B cell (primary cell): Measurements from ENCODE around the gene NPIPA2. TPM values are rescaled to one million over a fixed set of nuclear protein-coding genes. Genes with fewer than 3 reads are reported as not detected.
"Not testable (repeated sequence)": the region's sequence is repeated elsewhere in the genome, so short reads cannot be mapped to it uniquely, and the experiment has no call there.

Experiments used
- ATAC-seq: fragments of 200-7000 bp; cut with Tn5 transposase; one replicate; pipeline ENCODE4 v1.10.0; 2021; ENCODE audit warnings: low read depth, mild to moderate bottlenecking, moderate number of reproducible peaks, moderate library complexity
- CTCF ChIA-PET: fragments of 350-600 bp; sonication (Branson Sonifier 250); formaldehyde crosslinking; loops from one replicate; lab custom pipeline; 2021; ENCODE audit warnings: antibody characterized with exemption, inconsistent platforms; lab: Charles Lee
- POLR2A ChIA-PET: fragments of 350-600 bp; sonication (Branson Sonifier 250); formaldehyde crosslinking; loops from one replicate; lab custom pipeline; 2021; ENCODE audit warnings: antibody characterized with exemption; lab: Charles Lee
- DNase-seq: peaks from one replicate; pipeline ENCODE4 v3.0.0; 2013
- H2AFZ ChIP-seq: 2 replicates; pipeline ENCODE4 v1.6.1; 2012; ENCODE audit warnings: mild to moderate bottlenecking, low read depth, low read length; ENCODE audit not compliant: insufficient read depth, poor library complexity, severe bottlenecking
- H3K27ac ChIP-seq, 2 donors: 1 replicate in 1 of 2; 2 replicates in 1 of 2; pipeline ENCODE4 v1.5.1; 2012 to 2013; ENCODE audit warnings: low read length in 2 of 2, mild to moderate bottlenecking in 2 of 2, moderate library complexity in 1 of 2
- H3K27me3 ChIP-seq, 4 experiments: fragments of 200-600 bp in 1 of 4; sonication (generic) in 1 of 4; replicated peaks in 1 of 4; 1 replicate in 2 of 4; 2 replicates in 2 of 4; pipeline versions ENCODE4 v1.6.1 to v1.7.0; 2013 to 2016; ENCODE audit warnings: low read length in 3 of 4, mild to moderate bottlenecking in 2 of 4, mixed read lengths in 1 of 4, moderate library complexity in 1 of 4; ENCODE audit not compliant: insufficient read depth in 4 of 4, control insufficient read depth in 3 of 4; ENCODE audit errors: control extremely low read depth in 1 of 4
- H3K36me3 ChIP-seq, 2 experiments: replicated peaks in 1 of 2; 1 replicate in 1 of 2; 2 replicates in 1 of 2; pipeline versions ENCODE4 v1.6.1 to v1.7.1; 2013; ENCODE audit warnings: low read length in 1 of 2; ENCODE audit not compliant: insufficient read depth in 2 of 2, control insufficient read depth in 1 of 2; ENCODE audit errors: control extremely low read depth in 1 of 2, extremely low read depth in 1 of 2
- H3K4me1 ChIP-seq, 2 donors: fragments of 200-600 bp in 1 of 2; sonication (generic) in 1 of 2; 1 replicate in 1 of 2; 2 replicates in 1 of 2; pipeline versions ENCODE4 v1.5.1 to v1.6.1; 2013 to 2017; ENCODE audit warnings: low read length in 2 of 2; ENCODE audit not compliant: control insufficient read depth in 2 of 2, insufficient read depth in 2 of 2
- H3K4me2 ChIP-seq: replicated peaks from 2 replicates; pipeline ENCODE3; 2012; ENCODE audit warnings: mild to moderate bottlenecking, low read depth, low read length; ENCODE audit not compliant: poor library complexity, severe bottlenecking
- H3K4me3 ChIP-seq, 5 experiments: fragments of 200-600 bp in 1 of 5; sonication (generic) in 1 of 5; 1 replicate in 3 of 5; 2 replicates in 2 of 5; pipeline versions ENCODE4 v1.5.1 to v1.7.0; 2011 to 2016; ENCODE audit warnings: low read length in 4 of 5, mild to moderate bottlenecking in 4 of 5, low read depth in 2 of 5, control low read depth in 1 of 5, moderate library complexity in 1 of 5; ENCODE audit not compliant: insufficient read depth in 1 of 5; ENCODE audit errors: control extremely low read depth in 1 of 5, extremely low read depth in 1 of 5
- H3K79me2 ChIP-seq: fragments of 200-600 bp; sonication (generic); one replicate; pipeline ENCODE4 v1.6.0; 2016; ENCODE audit warnings: low read length; ENCODE audit not compliant: control insufficient read depth, insufficient read depth
- H3K9ac ChIP-seq: fragments of 200-600 bp; sonication (generic); 2 replicates; pipeline ENCODE4 v1.6.1; 2017; ENCODE audit warnings: mild to moderate bottlenecking, low read length, moderate library complexity
- H3K9me3 ChIP-seq, 3 donors: one replicate each; pipeline versions ENCODE4 v1.6.1 to v1.7.1; 2013; ENCODE audit warnings: low read length in 2 of 3; ENCODE audit not compliant: control insufficient read depth in 2 of 3, insufficient read depth in 1 of 3; ENCODE audit errors: control extremely low read depth in 1 of 3
- H4K20me1 ChIP-seq: 2 replicates; pipeline ENCODE4 v1.6.0; 2012; ENCODE audit warnings: mild to moderate bottlenecking, low read length; ENCODE audit not compliant: insufficient read depth, control insufficient read depth, poor library complexity, severe bottlenecking
- H3K27ac Mint-ChIP-seq: one replicate; pipeline ENCODE4 v1.8.0; 2021; ENCODE audit warnings: mixed read lengths
- H3K27me3 Mint-ChIP-seq: one replicate; pipeline ENCODE4 v1.8.0; 2021; ENCODE audit warnings: mixed read lengths
- H3K4me1 Mint-ChIP-seq: one replicate; pipeline ENCODE4 v1.8.0; 2021; ENCODE audit warnings: mixed read lengths
- H3K4me3 Mint-ChIP-seq: one replicate; pipeline ENCODE4 v1.8.0; 2021; ENCODE audit warnings: mixed read lengths
- H3K9me3 Mint-ChIP-seq: one replicate; pipeline ENCODE4 v1.8.0; 2022; ENCODE audit warnings: mixed read lengths; ENCODE audit not compliant: insufficient read depth
- WGBS: methylation state at CpG from one replicate; pipeline ENCODE4 v1.1.5; 2013; ENCODE audit warnings: missing lambda C conversion rate; ENCODE audit not compliant: insufficient coverage; 5-methylcytosine and 5-hydroxymethylcytosine counted together
- intact Hi-C: fragments of 100-400 bp; cut with micrococcal nuclease; formaldehyde crosslinking; loops from one replicate; pipeline ENCODE4 v1.10.0; 2022
- polyA plus RNA-seq: library from polyadenylated mRNA; depleted of rRNA; stranded (reverse); fragments of >200 nt; gene quantifications from 2 replicates; pipeline ENCODE4 v1.2.3, GENCODE V29; 2012
- total RNA-seq, 2 donors: library from RNA; stranded (reverse); fragments of 120-200 nt in 1 of 2; gene quantifications; 1 replicate in 1 of 2; 2 replicates in 1 of 2; pipeline versions ENCODE4 v1.2.3 to v1.2.4, GENCODE V29; 2013 to 2022

Gene NPIPA2
- total and polyA plus RNA-seq, 2 donors (not counting 1 experiment from before 2014, with no cell fraction given) = 1.5 to 4.9 TPM

GRCh38 chr16:14797558-14797957 lies 55.2 kb downstream of the NPIPA2 start:
- H3K4me1 Mint-ChIP-seq, H3K9ac ChIP-seq, H3K79me2 ChIP-seq, POLR2A ChIA-PET, H4K20me1 ChIP-seq, H3K4me3 Mint-ChIP-seq, H3K9me3 ChIP-seq, CTCF ChIA-PET, H2AFZ ChIP-seq, H3K9me3 Mint-ChIP-seq, H3K4me2 ChIP-seq, H3K27ac ChIP-seq, H3K36me3 ChIP-seq, ATAC-seq, H3K4me3 ChIP-seq, H3K27me3 Mint-ChIP-seq, intact Hi-C loops, H3K27ac Mint-ChIP-seq, DNase-seq, H3K27me3 ChIP-seq, H3K4me1 ChIP-seq: not testable (repeated sequence)
- WGBS = no CpG with 5 or more reads among the region's 2 CpGs

GRCh38 chr16:14803577-14803976 lies 61.2 kb downstream of the NPIPA2 start:
- H3K79me2 ChIP-seq, H3K4me3 Mint-ChIP-seq, POLR2A ChIA-PET, H3K27ac Mint-ChIP-seq, H3K27ac ChIP-seq, H3K27me3 Mint-ChIP-seq, H3K9me3 ChIP-seq, H2AFZ ChIP-seq, CTCF ChIA-PET, H3K9ac ChIP-seq, H3K4me1 ChIP-seq, H3K4me3 ChIP-seq, H3K4me2 ChIP-seq, intact Hi-C loops, H3K4me1 Mint-ChIP-seq, H3K27me3 ChIP-seq, H3K9me3 Mint-ChIP-seq, H3K36me3 ChIP-seq, H4K20me1 ChIP-seq, DNase-seq: not testable (repeated sequence)
- ATAC-seq = peak; percentile 68
- WGBS = no CpG with 5 or more reads among the region's 2 CpGs

GRCh38 chr16:14807184-14807678 lies 64.9 kb downstream of the NPIPA2 start:
- 100% methylated on average over 1 of the region's 3 CpGs for WGBS
- H2AFZ ChIP-seq, H3K36me3 ChIP-seq, ATAC-seq, intact Hi-C loops, H3K4me1 ChIP-seq, H3K4me3 Mint-ChIP-seq, H3K4me3 ChIP-seq, POLR2A ChIA-PET, DNase-seq, H3K4me2 ChIP-seq, H3K9ac ChIP-seq, H3K9me3 Mint-ChIP-seq, H3K9me3 ChIP-seq, H3K27ac Mint-ChIP-seq, H3K27me3 Mint-ChIP-seq, CTCF ChIA-PET, H4K20me1 ChIP-seq, H3K4me1 Mint-ChIP-seq, H3K79me2 ChIP-seq, H3K27me3 ChIP-seq, H3K27ac ChIP-seq: not testable (repeated sequence)

GRCh38 chr16:14813890-14814289 lies 71.6 kb downstream of the NPIPA2 start:
- H3K36me3 ChIP-seq, ATAC-seq, intact Hi-C loops, H3K9me3 ChIP-seq, H3K9ac ChIP-seq, H3K4me3 Mint-ChIP-seq, CTCF ChIA-PET, H3K27me3 ChIP-seq, H2AFZ ChIP-seq, H3K27ac Mint-ChIP-seq, H3K27ac ChIP-seq, DNase-seq, H4K20me1 ChIP-seq, H3K4me1 Mint-ChIP-seq, H3K4me1 ChIP-seq, POLR2A ChIA-PET, H3K27me3 Mint-ChIP-seq, H3K4me2 ChIP-seq, H3K9me3 Mint-ChIP-seq, H3K79me2 ChIP-seq, H3K4me3 ChIP-seq: not testable (repeated sequence)
- no CpG with 5 or more reads among the region's 3 CpGs for WGBS
